ENCODE measurements around the gene LAIR2.

The LAIR2 gene

GRCh38 chr19:54456423-54457373, 45.9 kb upstream of the LAIR2 start:
- TF ChIP-seq TCF12 (IDR thresholded peaks at IDR 0.05; ENCODE audit: low read depth) (no peak), REST (IDR thresholded peaks at IDR 0.05; ENCODE audit: low read depth) (no peak), EP300 (IDR thresholded peaks at IDR 0.05; ENCODE audit: borderline replicate concordance) (no peak), USF1 (IDR thresholded peaks at IDR 0.05) (no peak), TEAD4 (IDR thresholded peaks at IDR 0.05) (no peak)

GRCh38 chr19:54457773-54458647, 44.6 kb upstream of the LAIR2 start:
- TF ChIP-seq TEAD4 (IDR thresholded peaks at IDR 0.05) (no peak), MAX (IDR thresholded peaks at IDR 0.05) (no peak), CEBPB (IDR thresholded peaks at IDR 0.05) (no peak), TCF12 (IDR thresholded peaks at IDR 0.05; ENCODE audit: low read depth) (no peak), USF1 (IDR thresholded peaks at IDR 0.05) (no peak), RAD21 (IDR thresholded peaks at IDR 0.05; ENCODE audit: low read depth) (no peak), ZBTB7A (IDR thresholded peaks at IDR 0.05; ENCODE audit: low read depth) (no peak), EP300 (IDR thresholded peaks at IDR 0.05; ENCODE audit: borderline replicate concordance) (no peak), EGR1 (IDR thresholded peaks at IDR 0.05) (no peak), TAF1 (IDR thresholded peaks at IDR 0.05; ENCODE audit: low read depth) (no peak), FOXM1 (IDR thresholded peaks at IDR 0.05; ENCODE audit: borderline replicate concordance, low read depth) (no peak), CREB1 (IDR thresholded peaks at IDR 0.05; ENCODE audit: low read depth) (no peak)

- TF ChIP-seq TEAD4 (IDR thresholded peaks at IDR 0.05): no peak
- no peak for TF ChIP-seq RAD21 (IDR thresholded peaks at IDR 0.05; ENCODE audit: low read depth)
- no peak for TF ChIP-seq EP300 (IDR thresholded peaks at IDR 0.05; ENCODE audit: borderline replicate concordance)
- no peak for TF ChIP-seq FOXM1 (IDR thresholded peaks at IDR 0.05; ENCODE audit: borderline replicate concordance, low read depth)
- TF ChIP-seq REST (IDR thresholded peaks at IDR 0.05; ENCODE audit: low read depth): no peak
- TF ChIP-seq CEBPB (IDR thresholded peaks at IDR 0.05): no peak
- TF ChIP-seq TCF12 (IDR thresholded peaks at IDR 0.05; ENCODE audit: low read depth): no peak
- TF ChIP-seq ZBTB7A (IDR thresholded peaks at IDR 0.05; ENCODE audit: low read depth): no peak
- no peak for TF ChIP-seq USF1 (IDR thresholded peaks at IDR 0.05)
- no peak for TF ChIP-seq TAF1 (IDR thresholded peaks at IDR 0.05; ENCODE audit: low read depth)
- no peak for TF ChIP-seq NFIC (IDR thresholded peaks at IDR 0.05)
- TF ChIP-seq EGR1 (IDR thresholded peaks at IDR 0.05): no peak
- TF ChIP-seq CREB1 (IDR thresholded peaks at IDR 0.05; ENCODE audit: low read depth): no peak
- TF ChIP-seq YY1 (IDR thresholded peaks at IDR 0.05; ENCODE audit: low read depth): no peak
Observed at GRCh38 chr19:54458648-54459281, 43.9 kb upstream of the LAIR2 start.

GRCh38 chr19:54459282-54460229, 43.1 kb upstream of the LAIR2 start:
- no peak for TF ChIP-seq EGR1 (IDR thresholded peaks at IDR 0.05)
- TF ChIP-seq FOXM1 (IDR thresholded peaks at IDR 0.05; ENCODE audit: borderline replicate concordance, low read depth): peak; percentile 41; the same call in 1 of the 2 replicates
- TF ChIP-seq CREB1 (IDR thresholded peaks at IDR 0.05; ENCODE audit: low read depth): no peak
- TF ChIP-seq ZBTB7A (IDR thresholded peaks at IDR 0.05; ENCODE audit: low read depth): no peak
- peak; percentile 89 for TF ChIP-seq EP300 (IDR thresholded peaks at IDR 0.05; ENCODE audit: borderline replicate concordance)
- peak; percentile 100 for TF ChIP-seq TCF12 (IDR thresholded peaks at IDR 0.05; ENCODE audit: low read depth)
- no peak for TF ChIP-seq RAD21 (IDR thresholded peaks at IDR 0.05; ENCODE audit: low read depth)
- TF ChIP-seq TAF1 (IDR thresholded peaks at IDR 0.05; ENCODE audit: low read depth): no peak
- no peak for TF ChIP-seq REST (IDR thresholded peaks at IDR 0.05; ENCODE audit: low read depth)
- no peak for TF ChIP-seq CEBPB (IDR thresholded peaks at IDR 0.05)
- TF ChIP-seq USF1 (IDR thresholded peaks at IDR 0.05): peak; percentile 56
- peak; percentile 73 for TF ChIP-seq NFIC (IDR thresholded peaks at IDR 0.05)
- peak; percentile 55 for TF ChIP-seq TEAD4 (IDR thresholded peaks at IDR 0.05)
- TF ChIP-seq MAX (IDR thresholded peaks at IDR 0.05): peak; percentile 72
- no peak for TF ChIP-seq YY1 (IDR thresholded peaks at IDR 0.05; ENCODE audit: low read depth)
